HEK293T (cell line): ENCODE results near the gene CADM1.

Source experiments
- BHLHE40 ChIP-seq: fragments of 450-650 bp; IDR thresholded peaks from 2 replicates; pipeline ENCODE4 v1.6.1; 2016; ENCODE audit warnings: mild to moderate bottlenecking, moderate library complexity, borderline replicate concordance
- CTBP1 ChIP-seq: fragments of 450-650 bp; IDR thresholded peaks from 2 replicates; pipeline ENCODE4 v1.6.1; 2016; ENCODE audit warnings: borderline replicate concordance
- FOXK2 ChIP-seq: fragments of 450-650 bp; IDR thresholded peaks from 2 replicates; pipeline ENCODE4 v1.6.1; 2016; ENCODE audit warnings: mild to moderate bottlenecking
- HDGF ChIP-seq: fragments of 450-650 bp; IDR thresholded peaks from 2 replicates; pipeline ENCODE4 v1.6.1; 2017; ENCODE audit warnings: antibody characterized with exemption, borderline replicate concordance
- L3MBTL2 ChIP-seq: fragments of 450-650 bp; conservative IDR thresholded peaks from 2 replicates; pipeline ENCODE4 v1.6.1; 2016; ENCODE audit warnings: mild to moderate bottlenecking
- SUZ12 ChIP-seq: fragments of 450-650 bp; IDR thresholded peaks from 2 replicates; pipeline ENCODE4 v1.6.1; 2016; ENCODE audit warnings: mild to moderate bottlenecking
- ZNF384 ChIP-seq: fragments of 450-650 bp; IDR thresholded peaks from 2 replicates; pipeline ENCODE4 v1.6.1; 2016
- TF ChIP-seq, protein P1 (sequence below): fragments of 450-650 bp; IDR thresholded peaks from 2 replicates; pipeline ENCODE4 v1.6.1; 2016

- TF ChIP-seq ZNF384 = no peak
- no peak for TF ChIP-seq FOXK2
- TF ChIP-seq HDGF = no peak
- TF ChIP-seq CTBP1 = no peak
- TF ChIP-seq, protein P1, sequence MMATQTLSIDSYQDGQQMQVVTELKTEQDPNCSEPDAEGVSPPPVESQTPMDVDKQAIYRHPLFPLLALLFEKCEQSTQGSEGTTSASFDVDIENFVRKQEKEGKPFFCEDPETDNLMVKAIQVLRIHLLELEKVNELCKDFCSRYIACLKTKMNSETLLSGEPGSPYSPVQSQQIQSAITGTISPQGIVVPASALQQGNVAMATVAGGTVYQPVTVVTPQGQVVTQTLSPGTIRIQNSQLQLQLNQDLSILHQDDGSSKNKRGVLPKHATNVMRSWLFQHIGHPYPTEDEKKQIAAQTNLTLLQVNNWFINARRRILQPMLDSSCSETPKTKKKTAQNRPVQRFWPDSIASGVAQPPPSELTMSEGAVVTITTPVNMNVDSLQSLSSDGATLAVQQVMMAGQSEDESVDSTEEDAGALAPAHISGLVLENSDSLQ = no peak
- no peak for TF ChIP-seq L3MBTL2
- no peak for TF ChIP-seq SUZ12
- no peak for TF ChIP-seq BHLHE40
Measured at GRCh38 chr11:115224551-115224950, 279.7 kb downstream of the CADM1 start.
